ENCODE results near the gene TSPOAP1.

TSPOAP1 gene

GRCh38 chr17:58301504-58302150 is 27.0 kb downstream of the TSPOAP1 start:
- no peak overlapping the region for H3K4me3 ChIP-seq (ENCODE audit: low read depth, low read length)
- TF ChIP-seq CTCF (IDR thresholded peaks at IDR 0.05; ENCODE audit: insufficient read depth, low read depth, low read length, missing control alignments) = no peak
- no peak for DNase-seq (ENCODE audit: low read depth)

GRCh38 chr17:58300336-58300735 is 28.3 kb downstream of the TSPOAP1 start:
- H3K4me3 ChIP-seq (ENCODE audit: low read depth, low read length) = no peak overlapping the region
- TF ChIP-seq CTCF (IDR thresholded peaks at IDR 0.05; ENCODE audit: insufficient read depth, low read depth, low read length, missing control alignments) = no peak
- DNase-seq (ENCODE audit: low read depth) = no peak

GRCh38 chr17:58294034-58294433 is 34.6 kb downstream of the TSPOAP1 start:
- no peak overlapping the region for H3K4me3 ChIP-seq (ENCODE audit: low read depth, low read length)
- no peak for DNase-seq (ENCODE audit: low read depth)
- no peak for TF ChIP-seq CTCF (IDR thresholded peaks at IDR 0.05; ENCODE audit: insufficient read depth, low read depth, low read length, missing control alignments)

- DNase-seq (ENCODE audit: low read depth) = no peak
- TF ChIP-seq CTCF (IDR thresholded peaks at IDR 0.05; ENCODE audit: insufficient read depth, low read depth, low read length, missing control alignments) = no peak
- H3K4me3 ChIP-seq (ENCODE audit: low read depth, low read length) = no peak overlapping the region
These were observed 37.3 kb downstream of the TSPOAP1 start for GRCh38 chr17:58291246-58291645.

GRCh38 chr17:58289869-58290268 is 38.7 kb downstream of the TSPOAP1 start:
- DNase-seq (ENCODE audit: low read depth) = no peak
- no peak for TF ChIP-seq CTCF (IDR thresholded peaks at IDR 0.05; ENCODE audit: insufficient read depth, low read depth, low read length, missing control alignments)
- H3K4me3 ChIP-seq (ENCODE audit: low read depth, low read length) = no peak overlapping the region

- H3K4me3 ChIP-seq (ENCODE audit: low read depth, low read length) = no peak overlapping the region
- DNase-seq (ENCODE audit: low read depth) = no peak
- TF ChIP-seq CTCF (IDR thresholded peaks at IDR 0.05; ENCODE audit: insufficient read depth, low read depth, low read length, missing control alignments) = no peak
These were observed 43.2 kb downstream of the TSPOAP1 start for GRCh38 chr17:58285422-58285810.
